Muscle layer of colon (tissue), 2 donors: ENCODE results near the gene SPATA3.

ENCODE experiments used
- H3K27ac ChIP-seq: one replicate; pipeline ENCODE4 v1.7.0; 2013; ENCODE audit warnings: low read depth, mild to moderate bottlenecking, low read length, moderate library complexity
- H3K27me3 ChIP-seq, 2 donors: one replicate each; pipeline ENCODE4 v1.7.0; 2013; ENCODE audit warnings: low read length in 2 of 2, mild to moderate bottlenecking in 2 of 2; ENCODE audit not compliant: insufficient read depth in 2 of 2, control insufficient read depth in 1 of 2
- H3K36me3 ChIP-seq: one replicate; pipeline ENCODE4 v1.7.0; 2013; ENCODE audit warnings: mild to moderate bottlenecking, low read length; ENCODE audit not compliant: insufficient read depth
- H3K4me1 ChIP-seq: one replicate; pipeline ENCODE4 v1.7.0; 2013; ENCODE audit warnings: mild to moderate bottlenecking, low read length; ENCODE audit not compliant: insufficient read depth
- H3K4me3 ChIP-seq, 2 donors: one replicate each; pipeline ENCODE4 v1.7.0; 2013; ENCODE audit warnings: low read length in 2 of 2, low read depth in 1 of 2, mild to moderate bottlenecking in 1 of 2, moderate library complexity in 1 of 2
- H3K9ac ChIP-seq: one replicate; pipeline ENCODE4 v1.7.0; 2013; ENCODE audit warnings: low read length
- H3K9me3 ChIP-seq: one replicate; pipeline ENCODE4 v1.7.0; 2013; ENCODE audit warnings: mild to moderate bottlenecking, low read length
- donor health status: abdominal sarcoma.
- donor health status: Adenocarcinoma of cecum.

SPATA3 gene

GRCh38 chr2:230995821-230996220, at the start of gene SPATA3:
Gene SPATA3 (plus strand): TSS chr2:230996121. CDS start chr2:230996234, 113 bp downstream.
- H3K27ac ChIP-seq: no peak within 1 kb of the TSS
- H3K4me1 ChIP-seq: no peaks in the 10 kb centered on the region
- no peak within 1 kb of the TSS for H3K9ac ChIP-seq
- peaks cover 0 to 12% of the 10 kb centered on the region in 2 donors for H3K27me3 ChIP-seq
- H3K4me3 ChIP-seq: no peak within 1 kb of the TSS
- no peaks in the 10 kb centered on the region for H3K9me3 ChIP-seq
- H3K36me3 ChIP-seq: no peaks in the 10 kb centered on the region

GRCh38 chr2:230946429-230947234, 49.3 kb upstream of the SPATA3 start:
- Histone ChIP-seq H3K27ac (no peak overlapping the region), H3K9me3 (no peaks in the 10 kb centered on the region), H3K9ac (no peak overlapping the region), H3K4me1 (no peaks in the 10 kb centered on the region), H3K4me3 (no peak overlapping the region), H3K27me3 (no peaks in the 10 kb centered on the region), H3K36me3 (no peaks in the 10 kb centered on the region)

- Histone ChIP-seq H3K9me3 (no peaks in the 10 kb centered on the region), H3K4me1 (no peaks in the 10 kb centered on the region), H3K4me3 (no peak overlapping the region), H3K27me3 (no peaks in the 10 kb centered on the region), H3K27ac (no peak overlapping the region), H3K36me3 (no peaks in the 10 kb centered on the region), H3K9ac (no peak overlapping the region)
These were observed 48.7 kb upstream of the SPATA3 start for GRCh38 chr2:230947235-230947576.

GRCh38 chr2:230947908-230948365, 48.0 kb upstream of the SPATA3 start:
- Histone ChIP-seq H3K27ac (no peak overlapping the region), H3K9ac (no peak overlapping the region)

GRCh38 chr2:230949966-230950873, 45.7 kb upstream of the SPATA3 start:
- no peaks in the 10 kb centered on the region for H3K27me3 ChIP-seq
- H3K9me3 ChIP-seq: no peaks in the 10 kb centered on the region
- H3K4me3 ChIP-seq: no peak overlapping the region
- no peak overlapping the region for H3K9ac ChIP-seq
- H3K4me1 ChIP-seq: no peaks in the 10 kb centered on the region
- H3K27ac ChIP-seq: no peak overlapping the region
- H3K36me3 ChIP-seq: no peaks in the 10 kb centered on the region

More at GRCh38 chr2:230947908-230948365, 48.0 kb upstream of the SPATA3 start:
- H3K4me3 ChIP-seq: no peak overlapping the region
- no peaks in the 10 kb centered on the region for H3K36me3 ChIP-seq
- no peaks in the 10 kb centered on the region for H3K27me3 ChIP-seq
- H3K4me1 ChIP-seq: no peaks in the 10 kb centered on the region
- no peaks in the 10 kb centered on the region for H3K9me3 ChIP-seq

GRCh38 chr2:230950874-230951339, 45.0 kb upstream of the SPATA3 start:
- Histone ChIP-seq H3K4me3 (no peak overlapping the region), H3K9me3 (no peaks in the 10 kb centered on the region), H3K9ac (no peak overlapping the region), H3K27me3 (no peaks in the 10 kb centered on the region), H3K27ac (no peak overlapping the region), H3K4me1 (no peaks in the 10 kb centered on the region), H3K36me3 (no peaks in the 10 kb centered on the region)

GRCh38 chr2:230951396-230951795, 44.5 kb upstream of the SPATA3 start:
- Histone ChIP-seq H3K9me3 (no peaks in the 10 kb centered on the region), H3K27me3 (no peaks in the 10 kb centered on the region), H3K4me3 (no peak overlapping the region), H3K4me1 (no peaks in the 10 kb centered on the region), H3K27ac (no peak overlapping the region), H3K9ac (no peak overlapping the region), H3K36me3 (no peaks in the 10 kb centered on the region)

- H3K9me3 ChIP-seq: no peaks in the 10 kb centered on the region
- H3K27me3 ChIP-seq: peaks cover 2 to 7% of the 10 kb centered on the region in 2 donors
- H3K9ac ChIP-seq: no peak overlapping the region
- no peaks in the 10 kb centered on the region for H3K4me1 ChIP-seq
- H3K36me3 ChIP-seq: no peaks in the 10 kb centered on the region
- no peak overlapping the region for H3K4me3 ChIP-seq
- H3K27ac ChIP-seq: no peak overlapping the region
These were observed 43.5 kb upstream of the SPATA3 start for GRCh38 chr2:230952226-230952956.

- H3K4me1 ChIP-seq: no peaks in the 10 kb centered on the region
- no peaks in the 10 kb centered on the region for H3K36me3 ChIP-seq
- H3K27ac ChIP-seq: no peak overlapping the region
- no peak overlapping the region for H3K4me3 ChIP-seq
- no peak overlapping the region for H3K9ac ChIP-seq
- H3K27me3 ChIP-seq: peaks cover 11 to 15% of the 10 kb centered on the region in 2 donors
- no peaks in the 10 kb centered on the region for H3K9me3 ChIP-seq
These were observed 42.1 kb upstream of the SPATA3 start for GRCh38 chr2:230953845-230954244.

- H3K36me3 ChIP-seq: no peaks in the 10 kb centered on the region
- no peaks in the 10 kb centered on the region for H3K4me1 ChIP-seq
- no peak overlapping the region for H3K27ac ChIP-seq
- H3K9ac ChIP-seq: no peak overlapping the region
- no peak overlapping the region for H3K4me3 ChIP-seq
- no peaks in the 10 kb centered on the region for H3K9me3 ChIP-seq
- peaks cover 11 to 19% of the 10 kb centered on the region in 2 donors for H3K27me3 ChIP-seq
These were observed 41.2 kb upstream of the SPATA3 start for GRCh38 chr2:230954746-230955145.
